ENCODE data around the gene SHOX. TPM values are rescaled to one million over a fixed set of nuclear protein-coding genes. Genes with fewer than 3 reads are reported as not detected.

The SHOX gene
- polyA plus RNA-seq, 1 experiment = 22.8 TPM

DNA sequence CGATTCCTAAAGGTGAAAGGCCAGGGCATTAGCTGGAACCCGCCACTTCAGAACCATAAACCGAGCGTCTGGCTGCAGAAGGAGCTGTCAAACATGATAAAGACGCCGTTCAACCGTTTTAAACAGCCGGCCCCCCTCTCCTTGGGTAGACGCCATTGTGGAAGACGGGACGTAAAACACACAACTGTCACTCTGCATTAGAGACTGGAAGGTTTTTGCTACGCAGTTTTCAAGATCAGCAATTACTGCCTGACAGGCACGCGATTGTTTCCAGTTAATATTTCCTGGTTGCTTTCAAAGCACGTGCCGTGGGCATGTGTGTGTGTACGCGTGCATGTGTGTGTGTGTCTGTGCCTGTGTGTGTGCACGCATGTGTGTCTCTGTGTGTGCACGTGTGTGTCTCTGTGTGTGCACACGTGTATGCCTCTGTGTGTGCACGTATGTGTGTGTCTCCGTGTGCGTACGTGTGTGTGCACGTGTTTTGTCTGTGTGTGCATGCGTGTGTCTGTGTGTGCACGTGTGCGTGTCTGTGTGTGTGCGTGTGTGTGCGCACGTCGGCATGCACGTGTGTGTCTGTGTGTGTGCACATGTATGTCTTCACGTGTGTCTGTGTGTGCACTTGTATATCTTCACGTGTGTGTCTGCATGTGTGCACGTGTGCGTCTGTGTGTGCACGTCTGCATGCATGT lies 48.8 kb downstream of the SHOX start:
- H3K4me3 ChIP-seq (ENCODE audit: low read depth, low read length) = no peak overlapping the region
- TF ChIP-seq, protein P1, sequence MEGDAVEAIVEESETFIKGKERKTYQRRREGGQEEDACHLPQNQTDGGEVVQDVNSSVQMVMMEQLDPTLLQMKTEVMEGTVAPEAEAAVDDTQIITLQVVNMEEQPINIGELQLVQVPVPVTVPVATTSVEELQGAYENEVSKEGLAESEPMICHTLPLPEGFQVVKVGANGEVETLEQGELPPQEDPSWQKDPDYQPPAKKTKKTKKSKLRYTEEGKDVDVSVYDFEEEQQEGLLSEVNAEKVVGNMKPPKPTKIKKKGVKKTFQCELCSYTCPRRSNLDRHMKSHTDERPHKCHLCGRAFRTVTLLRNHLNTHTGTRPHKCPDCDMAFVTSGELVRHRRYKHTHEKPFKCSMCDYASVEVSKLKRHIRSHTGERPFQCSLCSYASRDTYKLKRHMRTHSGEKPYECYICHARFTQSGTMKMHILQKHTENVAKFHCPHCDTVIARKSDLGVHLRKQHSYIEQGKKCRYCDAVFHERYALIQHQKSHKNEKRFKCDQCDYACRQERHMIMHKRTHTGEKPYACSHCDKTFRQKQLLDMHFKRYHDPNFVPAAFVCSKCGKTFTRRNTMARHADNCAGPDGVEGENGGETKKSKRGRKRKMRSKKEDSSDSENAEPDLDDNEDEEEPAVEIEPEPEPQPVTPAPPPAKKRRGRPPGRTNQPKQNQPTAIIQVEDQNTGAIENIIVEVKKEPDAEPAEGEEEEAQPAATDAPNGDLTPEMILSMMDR (IDR thresholded peaks at IDR 0.05; ENCODE audit: insufficient read depth, low read depth, low read length) = no peak
- no peak for DNase-seq (ENCODE audit: low read depth)
- CTCF ChIA-PET = no interaction called here
- H3K36me3 ChIP-seq (ENCODE audit: control insufficient read depth, insufficient read depth, low read length) = no peaks in the 10 kb centered on the region
- POLR2A ChIA-PET = no interaction called here
- H3K27me3 ChIP-seq (ENCODE audit: control insufficient read depth, insufficient read depth, low read length) = no peaks in the 10 kb centered on the region

DNA sequence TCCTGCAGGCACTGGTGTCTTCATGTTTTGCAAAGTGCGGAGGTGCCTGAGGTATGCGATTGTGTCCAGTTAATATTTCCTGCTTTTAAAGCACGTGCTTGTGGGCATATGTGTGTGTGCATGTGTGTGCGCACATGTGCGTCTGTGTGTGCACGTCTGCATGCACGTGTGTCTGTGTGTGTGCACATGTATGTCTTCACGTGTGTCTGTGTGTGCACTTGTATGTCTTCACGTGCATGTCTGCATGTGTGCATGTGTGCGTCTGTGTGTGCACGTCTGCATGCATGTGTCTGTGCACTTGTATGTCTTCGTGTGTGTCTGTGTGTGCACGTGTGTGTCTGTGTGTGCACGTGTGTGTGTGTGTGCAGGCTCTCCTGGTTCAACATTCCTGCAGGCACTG lies 49.5 kb downstream of the SHOX start:
- Histone ChIP-seq H3K27me3 (ENCODE audit: control insufficient read depth, insufficient read depth, low read length) (no peaks in the 10 kb centered on the region), H3K4me3 (ENCODE audit: low read depth, low read length) (no peak overlapping the region), H3K36me3 (ENCODE audit: control insufficient read depth, insufficient read depth, low read length) (no peaks in the 10 kb centered on the region)
- no peak for DNase-seq (ENCODE audit: low read depth)
- POLR2A ChIA-PET = no interaction called here
- CTCF ChIA-PET = no interaction called here
- TF ChIP-seq, protein P1 (IDR thresholded peaks at IDR 0.05; ENCODE audit: insufficient read depth, low read depth, low read length) = no peak

DNA sequence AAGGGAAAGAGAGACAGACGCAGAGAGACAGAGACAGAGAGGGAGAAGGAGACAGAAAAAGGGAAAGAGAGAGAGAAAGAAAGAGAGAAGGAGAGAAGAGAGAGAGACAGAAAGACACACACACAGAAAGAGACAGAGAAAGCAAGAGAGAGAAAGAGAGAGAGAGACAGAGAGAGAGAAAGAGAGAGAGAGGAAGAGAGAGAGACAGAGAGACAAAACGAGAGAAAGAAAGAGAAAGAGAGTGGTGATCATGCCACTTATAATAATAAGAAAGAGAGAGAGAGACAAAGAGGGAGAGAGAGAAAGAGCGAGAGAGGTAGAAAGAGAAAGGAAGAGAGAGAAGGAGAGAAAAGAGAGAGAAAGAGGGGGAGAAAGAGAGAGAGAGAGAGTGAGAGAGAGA lies 51.4 kb downstream of the SHOX start:
- H3K4me3 ChIP-seq (ENCODE audit: low read depth, low read length) = no peak overlapping the region
- ChIA-PET POLR2A (no interaction called here), CTCF (no interaction called here)
- DNase-seq (ENCODE audit: low read depth) = no peak
- TF ChIP-seq, protein P1 (IDR thresholded peaks at IDR 0.05; ENCODE audit: insufficient read depth, low read depth, low read length) = no peak
- no peaks in the 10 kb centered on the region for H3K27me3 ChIP-seq (ENCODE audit: control insufficient read depth, insufficient read depth, low read length)
- no peaks in the 10 kb centered on the region for H3K36me3 ChIP-seq (ENCODE audit: control insufficient read depth, insufficient read depth, low read length)

GRCh38 chrX:682892-683291 lies 52.3 kb downstream of the SHOX start:
- CTCF ChIA-PET = no interaction called here
- no peaks in the 10 kb centered on the region for H3K36me3 ChIP-seq (ENCODE audit: control insufficient read depth, insufficient read depth, low read length)
- no peak overlapping the region for H3K4me3 ChIP-seq (ENCODE audit: low read depth, low read length)
- no peaks in the 10 kb centered on the region for H3K27me3 ChIP-seq (ENCODE audit: control insufficient read depth, insufficient read depth, low read length)
- TF ChIP-seq, protein P1 (IDR thresholded peaks at IDR 0.05; ENCODE audit: insufficient read depth, low read depth, low read length) = no peak
- no peak for DNase-seq (ENCODE audit: low read depth)
- POLR2A ChIA-PET = no interaction called here

GRCh38 chrX:683576-683975 lies 53.0 kb downstream of the SHOX start:
- Histone ChIP-seq H3K36me3 (ENCODE audit: control insufficient read depth, insufficient read depth, low read length) (no peaks in the 10 kb centered on the region), H3K27me3 (ENCODE audit: control insufficient read depth, insufficient read depth, low read length) (no peaks in the 10 kb centered on the region), H3K4me3 (ENCODE audit: low read depth, low read length) (no peak overlapping the region)
- DNase-seq (ENCODE audit: low read depth) = no peak
- POLR2A ChIA-PET = no interaction called here
- TF ChIP-seq, protein P1 (IDR thresholded peaks at IDR 0.05; ENCODE audit: insufficient read depth, low read depth, low read length) = no peak
- CTCF ChIA-PET = no interaction called here
